Measurements from ENCODE around the gene HOXD3.

Gene HOXD3

GRCh38 chr2:176156807-176157498 lies at the start of gene HOXD3:
Gene HOXD3 (plus strand): TSS chr2:176157307. CDS start chr2:176169115, 11,808 bp downstream.
- DNase-seq (ENCODE audit: low read depth in 2 of 2) = no peak

DNA sequence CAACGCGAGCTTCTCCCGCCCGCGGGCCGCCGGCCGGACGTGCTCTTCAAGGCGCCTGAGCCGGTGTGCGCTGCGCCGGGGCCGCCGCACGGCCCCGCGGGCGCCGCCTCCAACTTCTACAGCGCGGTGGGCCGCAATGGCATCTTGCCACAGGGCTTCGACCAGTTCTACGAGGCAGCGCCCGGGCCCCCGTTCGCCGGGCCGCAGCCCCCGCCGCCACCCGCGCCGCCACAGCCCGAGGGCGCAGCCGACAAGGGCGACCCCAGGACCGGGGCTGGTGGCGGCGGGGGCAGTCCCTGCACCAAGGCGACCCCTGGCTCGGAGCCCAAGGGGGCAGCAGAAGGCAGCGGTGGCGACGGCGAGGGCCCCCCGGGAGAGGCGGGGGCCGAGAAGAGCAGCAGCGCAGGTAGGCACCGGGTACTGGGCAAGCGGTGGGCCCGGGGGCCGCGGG lies 49.4 kb upstream of the HOXD3 start:
- no peak for DNase-seq (ENCODE audit: low read depth in 2 of 2)

DNA sequence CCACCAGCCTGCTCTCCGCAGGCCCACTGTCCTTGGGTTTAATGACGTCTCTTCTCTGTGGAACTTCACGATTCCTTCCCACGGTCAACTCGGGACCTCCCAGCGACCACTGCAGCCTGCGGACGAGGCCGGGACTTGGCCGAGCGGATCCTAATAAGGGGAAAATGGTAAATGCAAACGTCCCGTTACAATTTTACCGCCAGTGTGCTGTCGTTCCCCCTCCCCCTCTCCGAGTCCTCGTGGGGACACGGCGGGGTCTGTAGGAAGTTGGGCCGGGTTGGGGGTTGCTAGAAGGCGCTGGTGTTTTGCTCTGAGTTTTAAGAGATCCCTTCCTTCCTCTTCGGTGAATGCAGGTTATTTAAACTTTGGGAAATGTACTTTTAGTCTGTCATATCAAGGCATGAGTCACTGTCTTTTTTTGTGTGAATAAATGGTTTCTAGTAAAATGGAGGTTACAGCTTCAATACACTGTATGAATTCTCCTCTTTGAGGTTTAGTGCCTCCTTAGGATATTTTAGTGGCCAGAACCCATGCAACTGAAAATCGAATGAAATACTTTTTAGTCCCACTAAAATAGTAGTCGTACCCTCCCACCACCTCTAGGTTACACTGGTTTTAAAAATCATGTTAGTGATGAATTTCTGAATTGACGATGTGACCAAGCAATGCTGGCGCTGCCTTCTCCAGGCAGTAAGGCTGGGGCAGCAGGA lies 47.8 kb upstream of the HOXD3 start:
- no peak for DNase-seq (ENCODE audit: low read depth in 2 of 2)

DNA sequence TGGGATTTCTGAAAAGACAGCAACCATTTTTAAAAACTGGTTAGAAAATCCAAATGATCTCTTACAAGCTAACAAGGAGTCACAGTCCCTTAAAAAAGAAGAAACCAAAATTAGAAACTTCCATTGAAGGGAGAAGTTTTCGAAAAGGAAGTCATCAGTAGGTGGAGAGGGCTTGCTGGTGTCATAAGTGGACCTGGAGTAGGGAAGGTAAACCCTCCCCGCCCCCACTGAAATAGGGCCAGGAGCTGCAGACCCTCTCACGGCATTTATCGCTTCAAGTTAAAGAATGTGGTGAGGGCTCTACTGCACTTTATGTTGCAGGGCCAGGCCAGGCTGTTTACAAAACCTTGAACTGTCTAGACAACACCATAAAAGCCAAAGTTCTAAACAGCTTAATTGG lies 47.2 kb upstream of the HOXD3 start:
- DNase-seq (ENCODE audit: low read depth in 2 of 2) = no peak

- no peak for DNase-seq (ENCODE audit: low read depth in 2 of 2)
Observed at GRCh38 chr2:176110415-176111308, 46.4 kb upstream of the HOXD3 start.

DNA sequence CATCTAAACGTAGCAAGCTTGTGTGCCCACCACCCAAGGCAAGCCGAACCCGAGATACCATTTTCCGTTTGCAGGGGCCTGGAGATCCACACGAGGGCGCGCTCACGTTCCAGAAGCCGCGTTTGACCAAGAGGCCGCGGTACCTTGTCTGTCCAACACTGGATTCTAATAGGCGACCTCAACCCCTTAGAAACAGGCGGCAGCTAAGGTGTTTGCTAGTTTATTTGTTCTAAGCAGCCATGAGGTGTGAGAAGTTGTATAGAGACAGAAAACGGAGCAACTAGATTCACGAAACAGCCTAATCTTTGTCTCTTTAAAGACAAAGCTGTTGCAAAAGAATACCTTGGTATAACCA lies 45.8 kb upstream of the HOXD3 start:
- no peak for DNase-seq (ENCODE audit: low read depth in 2 of 2)

DNA sequence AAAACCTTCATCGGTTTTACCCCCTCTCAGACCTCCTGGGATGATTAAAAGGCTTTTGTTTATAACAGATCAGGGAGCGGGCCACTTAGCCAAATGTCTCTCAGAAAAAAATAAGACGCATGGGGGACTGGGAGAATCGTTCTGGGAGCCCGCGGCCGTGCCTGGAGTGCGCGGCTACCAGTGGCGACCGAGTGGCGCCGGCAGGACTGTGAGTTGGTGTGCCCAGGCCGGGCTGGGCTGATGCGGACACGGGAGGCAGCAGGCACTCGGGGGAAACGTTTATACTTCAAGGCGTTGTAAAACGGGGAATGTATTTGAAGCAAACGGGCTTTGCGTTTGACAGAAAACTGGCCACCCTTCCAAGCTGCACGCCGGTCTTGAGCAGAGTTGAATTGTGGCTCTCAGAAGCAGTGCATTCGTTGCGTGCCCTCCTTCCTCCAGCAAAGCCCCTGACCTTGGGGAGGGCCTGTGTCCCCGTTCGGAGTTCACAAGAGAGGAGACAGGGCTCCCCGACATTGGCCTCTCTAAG lies 45.2 kb upstream of the HOXD3 start:
- no peak for DNase-seq (ENCODE audit: low read depth in 2 of 2)

- no peak for DNase-seq (ENCODE audit: low read depth in 2 of 2)
Observed at GRCh38 chr2:176112375-176113302, 44.5 kb upstream of the HOXD3 start.

DNA sequence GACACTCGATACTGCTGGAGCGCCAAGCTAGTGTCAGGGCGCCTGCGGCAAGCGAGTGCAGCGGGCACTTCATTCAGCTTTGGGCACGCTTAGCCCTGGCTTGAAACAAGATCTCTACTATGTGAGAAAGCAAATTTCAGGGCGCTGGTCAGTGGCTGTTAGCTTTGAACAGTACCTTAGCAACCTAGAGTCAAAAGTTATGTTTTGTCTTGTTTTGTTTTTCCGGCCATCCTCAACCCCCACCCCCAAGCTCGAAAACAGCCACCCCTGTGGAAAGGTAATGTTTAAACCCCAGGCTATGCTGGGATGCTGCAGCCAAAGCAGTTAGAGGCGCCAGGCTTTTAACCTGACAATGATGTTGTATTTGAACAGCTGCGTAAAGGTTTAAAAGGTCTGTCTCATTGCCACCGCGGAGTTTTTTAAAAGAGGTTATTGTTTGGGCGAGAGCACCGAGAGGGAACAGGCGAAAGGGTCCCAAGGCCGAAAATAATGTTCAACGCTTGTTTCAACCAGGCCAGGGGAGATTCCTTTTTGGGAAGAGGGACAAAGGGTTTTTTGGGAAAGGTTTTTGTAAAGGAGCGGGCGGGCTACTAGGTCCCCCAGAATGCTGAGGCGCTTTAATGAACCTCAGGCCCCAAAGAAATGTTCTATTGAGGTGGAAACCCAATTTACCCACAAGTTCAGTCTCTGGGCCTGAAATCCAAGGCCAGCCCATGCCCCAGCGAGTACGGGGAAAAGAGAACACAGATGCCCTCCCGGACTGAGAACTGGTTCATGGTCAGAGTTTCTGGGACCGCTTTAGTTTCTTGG lies 42.8 kb upstream of the HOXD3 start:
- DNase-seq (ENCODE audit: low read depth in 2 of 2) = no peak

GRCh38 chr2:176114930-176115625 lies 42.0 kb upstream of the HOXD3 start:
- DNase-seq (ENCODE audit: low read depth in 2 of 2) = no peak

GRCh38 chr2:176115883-176116813 lies 41.0 kb upstream of the HOXD3 start, which contains the start of gene HOXD10:
Gene HOXD10 (plus strand): TSS chr2:176116778. CDS start chr2:176116834, 56 bp downstream.
- DNase-seq (ENCODE audit: low read depth in 2 of 2) = no peak

DNA sequence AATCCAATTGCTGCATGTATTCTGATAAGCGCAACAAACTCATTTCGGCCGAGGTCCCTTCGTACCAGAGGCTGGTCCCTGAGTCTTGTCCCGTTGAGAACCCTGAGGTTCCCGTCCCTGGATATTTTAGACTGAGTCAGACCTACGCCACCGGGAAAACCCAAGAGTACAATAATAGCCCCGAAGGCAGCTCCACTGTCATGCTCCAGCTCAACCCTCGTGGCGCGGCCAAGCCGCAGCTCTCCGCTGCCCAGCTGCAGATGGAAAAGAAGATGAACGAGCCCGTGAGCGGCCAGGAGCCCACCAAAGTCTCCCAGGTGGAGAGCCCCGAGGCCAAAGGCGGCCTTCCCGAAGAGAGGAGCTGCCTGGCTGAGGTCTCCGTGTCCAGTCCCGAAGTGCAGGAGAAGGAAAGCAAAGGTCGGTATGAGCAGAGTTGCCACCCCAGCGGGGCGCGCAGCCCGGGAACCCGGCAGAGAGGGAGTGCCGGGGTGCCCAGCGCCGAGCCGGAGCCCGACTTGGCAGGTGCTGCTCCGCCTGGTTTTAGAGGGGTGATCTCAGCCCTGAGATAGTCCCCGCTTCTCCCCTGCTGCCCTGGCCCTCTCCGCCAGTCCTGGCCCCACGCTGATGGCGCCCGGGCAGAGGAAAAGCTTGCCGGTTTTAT lies 39.8 kb upstream of the HOXD3 start:
- no peak for DNase-seq (ENCODE audit: low read depth in 2 of 2)

DNA sequence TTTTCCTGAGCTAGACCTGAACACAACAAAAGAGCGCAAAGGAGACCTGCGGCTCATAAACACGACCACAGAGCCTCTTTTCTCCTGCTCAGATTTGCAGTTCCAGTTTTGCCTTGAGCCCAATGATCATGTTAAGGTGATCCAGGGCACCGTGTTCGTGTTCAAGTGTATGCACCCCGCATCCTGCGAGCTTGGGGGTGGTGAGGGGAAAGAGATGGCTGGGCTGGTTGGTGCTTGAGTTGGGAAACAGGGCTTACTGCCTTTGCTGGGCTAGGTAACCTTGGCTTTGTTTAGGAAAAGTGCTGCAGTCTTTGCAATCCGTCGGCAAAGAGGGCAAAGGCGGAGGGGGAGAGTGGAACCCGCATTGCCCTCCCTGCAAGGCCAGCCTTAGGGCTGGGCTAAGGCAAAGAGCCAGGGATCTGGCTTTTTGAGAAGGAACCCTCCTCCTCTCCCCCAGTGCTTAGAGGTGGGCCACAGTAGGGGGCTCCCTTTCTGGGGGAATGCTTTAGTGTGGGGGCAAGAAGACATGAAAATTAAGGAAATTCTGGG lies 39.2 kb upstream of the HOXD3 start:
- no peak for DNase-seq (ENCODE audit: low read depth in 2 of 2)

DNA sequence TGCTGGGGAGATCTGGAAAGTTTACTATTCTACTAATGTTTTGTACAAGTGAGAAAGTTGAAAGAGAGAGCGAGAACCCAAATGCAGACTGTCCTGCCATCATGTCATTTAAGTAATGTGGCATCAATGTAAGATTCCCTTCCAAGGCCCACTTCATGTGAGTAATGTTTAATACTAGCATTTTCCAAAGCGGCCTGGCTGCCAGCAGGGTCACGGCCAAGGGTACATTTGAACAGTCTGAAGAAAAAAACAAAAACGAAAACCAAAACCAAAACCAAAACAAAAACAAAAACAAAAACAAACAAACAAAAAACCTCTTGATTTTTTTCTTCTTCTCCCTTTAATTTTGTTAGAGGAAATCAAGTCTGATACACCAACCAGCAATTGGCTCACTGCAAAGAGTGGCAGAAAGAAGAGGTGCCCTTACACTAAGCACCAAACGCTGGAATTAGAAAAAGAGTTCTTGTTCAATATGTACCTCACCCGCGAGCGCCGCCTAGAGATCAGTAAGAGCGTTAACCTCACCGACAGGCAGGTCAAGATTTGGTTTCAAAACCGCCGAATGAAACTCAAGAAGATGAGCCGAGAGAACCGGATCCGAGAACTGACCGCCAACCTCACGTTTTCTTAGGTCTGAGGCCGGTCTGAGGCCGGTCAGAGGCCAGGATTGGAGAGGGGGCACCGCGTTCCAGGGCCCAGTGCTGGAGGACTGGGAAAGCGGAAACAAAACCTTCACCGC lies 38.3 kb upstream of the HOXD3 start:
- DNase-seq (ENCODE audit: low read depth in 2 of 2) = no peak

GRCh38 chr2:176120364-176121189 lies 36.5 kb upstream of the HOXD3 start:
- no peak for DNase-seq (ENCODE audit: low read depth in 2 of 2)
